HCT116 (cell line): ENCODE results near the gene ETNPPL.

Experiments used
- EZH2 ChIP-seq: fragments of 200-600 bp; sonication (generic); IDR thresholded peaks from 2 replicates; pipeline ENCODE4 v1.6.1; 2017; ENCODE audit warnings: antibody characterized with exemption, mixed run types
- EZH2phosphoT487 ChIP-seq: fragments of 200-600 bp; IDR thresholded peaks from 2 replicates; pipeline ENCODE4 v1.6.1; 2018; ENCODE audit warnings: antibody characterized with exemption, borderline replicate concordance
- JUND ChIP-seq: IDR thresholded peaks from 2 replicates; pipeline ENCODE4 v1.6.1; 2012
- POLR2A ChIP-seq: IDR thresholded peaks from 2 replicates; pipeline ENCODE4 v1.7.0; 2011; ENCODE audit warnings: borderline replicate concordance; ENCODE audit not compliant: insufficient read depth, insufficient read length; ENCODE audit errors: extremely low read depth
- POLR2AphosphoS5 ChIP-seq: IDR thresholded peaks from 2 replicates; pipeline ENCODE4 v1.6.1; 2011; ENCODE audit warnings: mild to moderate bottlenecking, low read depth, low read length, moderate library complexity
- RAD21 ChIP-seq: IDR thresholded peaks from 2 replicates; pipeline ENCODE4 v1.6.1; 2012; ENCODE audit warnings: low read depth, mild to moderate bottlenecking
- SP1 ChIP-seq: IDR thresholded peaks from 2 replicates; pipeline ENCODE4 v1.6.1; 2012; ENCODE audit warnings: low read depth
- SRF ChIP-seq: IDR thresholded peaks from 2 replicates; pipeline ENCODE4 v1.6.1; 2012; ENCODE audit warnings: low read depth
- TCF7L2 ChIP-seq: IDR thresholded peaks from 2 replicates; pipeline ENCODE4 v1.7.0; 2011; ENCODE audit warnings: borderline replicate concordance, inconsistent platforms; ENCODE audit not compliant: insufficient read depth, insufficient read length; ENCODE audit errors: extremely low read depth
- ZNF274 ChIP-seq: fragments of 200-500 bp; sonication (Bioruptor generic); IDR thresholded peaks from 2 replicates; pipeline ENCODE4 v1.6.1; 2014; ENCODE audit warnings: mild to moderate bottlenecking, low read depth, low read length, inconsistent platforms
- TF ChIP-seq, protein P1 (sequence below), 3 experiments: fragments of 200-600 bp in 1 of 3; sonication (generic) in 1 of 3; IDR thresholded peaks in 2 of 3; conservative IDR thresholded peaks in 1 of 3; 2 replicates each; pipeline ENCODE4 v1.5.1; 2012 to 2017; ENCODE audit warnings: low read depth in 2 of 3, low read length in 2 of 3, antibody characterized with exemption in 1 of 3, borderline replicate concordance in 1 of 3, control low read depth in 1 of 3, mild to moderate bottlenecking in 1 of 3, mixed read lengths in 1 of 3, mixed run types in 1 of 3, moderate library complexity in 1 of 3; ENCODE audit not compliant: insufficient read depth in 1 of 3
- TF ChIP-seq, protein P2 (sequence below): IDR thresholded peaks from 2 replicates; pipeline ENCODE4 v1.6.1; 2012; ENCODE audit warnings: low read depth

DNA sequence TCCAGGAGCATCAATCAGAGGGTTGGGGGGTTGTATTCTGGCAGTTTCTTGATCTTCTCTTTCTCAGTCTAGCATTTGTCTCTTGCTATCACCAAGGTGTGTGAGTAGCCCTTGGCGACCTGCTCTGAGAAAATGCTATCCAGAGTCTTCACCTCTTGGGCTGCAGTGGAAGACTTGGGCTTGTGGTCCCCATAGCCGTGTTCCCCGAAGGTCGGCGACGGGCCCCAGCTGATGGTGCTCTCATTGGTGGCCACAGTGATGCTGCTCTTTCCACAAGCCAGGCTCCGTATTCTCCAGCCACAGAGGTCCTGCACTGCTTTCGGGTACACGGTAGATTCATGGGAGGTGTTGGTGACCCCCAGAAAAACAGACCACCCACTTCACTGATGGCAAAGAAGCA, 25.9 kb upstream of the ETNPPL start:
- TF ChIP-seq, protein P1, sequence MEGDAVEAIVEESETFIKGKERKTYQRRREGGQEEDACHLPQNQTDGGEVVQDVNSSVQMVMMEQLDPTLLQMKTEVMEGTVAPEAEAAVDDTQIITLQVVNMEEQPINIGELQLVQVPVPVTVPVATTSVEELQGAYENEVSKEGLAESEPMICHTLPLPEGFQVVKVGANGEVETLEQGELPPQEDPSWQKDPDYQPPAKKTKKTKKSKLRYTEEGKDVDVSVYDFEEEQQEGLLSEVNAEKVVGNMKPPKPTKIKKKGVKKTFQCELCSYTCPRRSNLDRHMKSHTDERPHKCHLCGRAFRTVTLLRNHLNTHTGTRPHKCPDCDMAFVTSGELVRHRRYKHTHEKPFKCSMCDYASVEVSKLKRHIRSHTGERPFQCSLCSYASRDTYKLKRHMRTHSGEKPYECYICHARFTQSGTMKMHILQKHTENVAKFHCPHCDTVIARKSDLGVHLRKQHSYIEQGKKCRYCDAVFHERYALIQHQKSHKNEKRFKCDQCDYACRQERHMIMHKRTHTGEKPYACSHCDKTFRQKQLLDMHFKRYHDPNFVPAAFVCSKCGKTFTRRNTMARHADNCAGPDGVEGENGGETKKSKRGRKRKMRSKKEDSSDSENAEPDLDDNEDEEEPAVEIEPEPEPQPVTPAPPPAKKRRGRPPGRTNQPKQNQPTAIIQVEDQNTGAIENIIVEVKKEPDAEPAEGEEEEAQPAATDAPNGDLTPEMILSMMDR (IDR thresholded peaks at IDR 0.05 in 2 of 3, conservative IDR thresholded peaks at IDR 0.05 in 1 of 3; ENCODE audit: borderline replicate concordance in 1 of 3, insufficient read depth in 1 of 3, low read depth in 2 of 3, low read length in 2 of 3): no peak
- TF ChIP-seq POLR2A (no peak), EZH2phosphoT487 (no peak), EZH2 (no peak), POLR2AphosphoS5 (no peak), SRF (no peak), JUND (no peak), TCF7L2 (no peak), RAD21 (no peak), SP1 (no peak), ZNF274 (no peak)
- TF ChIP-seq, protein P2, sequence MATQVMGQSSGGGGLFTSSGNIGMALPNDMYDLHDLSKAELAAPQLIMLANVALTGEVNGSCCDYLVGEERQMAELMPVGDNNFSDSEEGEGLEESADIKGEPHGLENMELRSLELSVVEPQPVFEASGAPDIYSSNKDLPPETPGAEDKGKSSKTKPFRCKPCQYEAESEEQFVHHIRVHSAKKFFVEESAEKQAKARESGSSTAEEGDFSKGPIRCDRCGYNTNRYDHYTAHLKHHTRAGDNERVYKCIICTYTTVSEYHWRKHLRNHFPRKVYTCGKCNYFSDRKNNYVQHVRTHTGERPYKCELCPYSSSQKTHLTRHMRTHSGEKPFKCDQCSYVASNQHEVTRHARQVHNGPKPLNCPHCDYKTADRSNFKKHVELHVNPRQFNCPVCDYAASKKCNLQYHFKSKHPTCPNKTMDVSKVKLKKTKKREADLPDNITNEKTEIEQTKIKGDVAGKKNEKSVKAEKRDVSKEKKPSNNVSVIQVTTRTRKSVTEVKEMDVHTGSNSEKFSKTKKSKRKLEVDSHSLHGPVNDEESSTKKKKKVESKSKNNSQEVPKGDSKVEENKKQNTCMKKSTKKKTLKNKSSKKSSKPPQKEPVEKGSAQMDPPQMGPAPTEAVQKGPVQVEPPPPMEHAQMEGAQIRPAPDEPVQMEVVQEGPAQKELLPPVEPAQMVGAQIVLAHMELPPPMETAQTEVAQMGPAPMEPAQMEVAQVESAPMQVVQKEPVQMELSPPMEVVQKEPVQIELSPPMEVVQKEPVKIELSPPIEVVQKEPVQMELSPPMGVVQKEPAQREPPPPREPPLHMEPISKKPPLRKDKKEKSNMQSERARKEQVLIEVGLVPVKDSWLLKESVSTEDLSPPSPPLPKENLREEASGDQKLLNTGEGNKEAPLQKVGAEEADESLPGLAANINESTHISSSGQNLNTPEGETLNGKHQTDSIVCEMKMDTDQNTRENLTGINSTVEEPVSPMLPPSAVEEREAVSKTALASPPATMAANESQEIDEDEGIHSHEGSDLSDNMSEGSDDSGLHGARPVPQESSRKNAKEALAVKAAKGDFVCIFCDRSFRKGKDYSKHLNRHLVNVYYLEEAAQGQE: no peak
